ENCODE data around the gene PYROXD2.

Gene PYROXD2

GRCh38 chr10:98414932-98415730, at the start of gene PYROXD2:
TSS of gene PYROXD2 (minus strand) at chr10:98415182. CDS start at chr10:98415135, 47 bp downstream.
- peak; percentile 89 for DNase-seq (ENCODE audit: low spot score)

- no peak for DNase-seq (ENCODE audit: low spot score)
Observed at GRCh38 chr10:98463976-98464754, 49.2 kb upstream of the PYROXD2 start.

GRCh38 chr10:98463016-98463415, 48.0 kb upstream of the PYROXD2 start:
- no peak for DNase-seq (ENCODE audit: low spot score)

GRCh38 chr10:98461500-98461842, 46.5 kb upstream of the PYROXD2 start:
- DNase-seq (ENCODE audit: low spot score), result no peak

GRCh38 chr10:98460837-98461499, 46.0 kb upstream of the PYROXD2 start:
- DNase-seq (ENCODE audit: low spot score), result no peak

DNA sequence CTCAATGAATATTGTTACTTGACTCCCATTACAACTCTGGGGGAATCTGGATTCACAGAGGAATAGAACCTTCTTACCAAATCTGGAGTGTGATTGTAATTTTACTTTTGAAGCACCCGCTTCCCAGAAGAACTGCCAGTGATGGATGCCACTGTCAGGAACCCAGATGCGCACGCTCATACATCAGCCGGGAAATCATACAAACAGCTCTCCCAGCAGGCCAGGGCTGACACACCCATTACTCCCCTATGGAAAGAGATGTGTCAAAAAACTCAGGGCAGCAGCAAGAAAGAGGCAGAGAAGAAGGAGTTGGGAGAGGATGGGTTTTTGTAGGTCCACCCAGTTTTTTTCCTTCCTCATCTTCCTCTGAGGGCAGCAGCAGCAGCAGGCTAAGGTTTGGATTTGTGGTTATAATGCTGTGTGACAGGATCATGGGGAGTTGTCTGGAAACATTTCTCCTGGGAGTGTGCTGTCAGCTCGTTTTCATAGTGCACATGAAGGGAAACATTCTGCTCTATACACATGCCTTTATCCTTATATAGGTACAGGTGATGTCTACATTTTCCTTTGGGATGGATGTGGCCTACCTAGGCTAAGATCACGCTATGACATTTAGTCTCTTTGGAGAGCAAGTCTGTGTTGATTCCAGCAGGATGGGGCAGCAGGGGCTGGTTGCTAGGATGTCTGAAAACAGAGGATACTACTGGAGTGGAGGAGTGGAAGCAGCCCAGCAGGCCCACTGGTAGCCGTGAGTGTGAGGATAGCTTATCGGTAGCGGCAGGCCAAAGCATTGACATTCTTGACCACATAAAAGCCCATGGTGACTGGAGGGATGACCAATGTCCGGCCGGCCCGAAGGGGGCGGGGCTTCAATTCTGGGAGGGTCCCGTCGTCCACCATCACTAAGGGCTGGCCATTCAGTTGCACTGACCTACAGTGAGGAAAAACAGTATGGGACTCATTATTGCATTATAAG, 44.1 kb upstream of the PYROXD2 start:
- DNase-seq (ENCODE audit: low spot score), result no peak

DNA sequence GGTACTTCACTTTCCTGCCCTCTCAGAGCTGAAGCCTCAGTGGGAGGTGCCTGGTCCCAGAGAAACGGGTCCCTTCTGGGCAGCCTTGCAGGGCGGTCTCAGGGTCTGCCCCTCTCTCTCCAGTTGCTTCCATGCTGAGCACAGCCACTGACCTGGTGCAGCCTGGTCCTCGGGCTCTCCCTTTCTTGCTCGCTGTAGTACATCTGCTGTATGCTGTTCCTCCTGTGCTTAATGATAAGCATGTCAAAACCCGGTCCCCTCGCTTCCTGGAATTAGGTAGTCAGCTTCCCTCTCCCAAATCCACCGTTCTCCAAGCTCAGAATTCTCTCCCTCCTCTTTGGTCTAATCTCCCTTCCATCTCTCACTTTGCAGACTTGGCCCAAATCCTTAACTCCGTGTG, 42.7 kb upstream of the PYROXD2 start:
- no peak for DNase-seq (ENCODE audit: low spot score)

DNA sequence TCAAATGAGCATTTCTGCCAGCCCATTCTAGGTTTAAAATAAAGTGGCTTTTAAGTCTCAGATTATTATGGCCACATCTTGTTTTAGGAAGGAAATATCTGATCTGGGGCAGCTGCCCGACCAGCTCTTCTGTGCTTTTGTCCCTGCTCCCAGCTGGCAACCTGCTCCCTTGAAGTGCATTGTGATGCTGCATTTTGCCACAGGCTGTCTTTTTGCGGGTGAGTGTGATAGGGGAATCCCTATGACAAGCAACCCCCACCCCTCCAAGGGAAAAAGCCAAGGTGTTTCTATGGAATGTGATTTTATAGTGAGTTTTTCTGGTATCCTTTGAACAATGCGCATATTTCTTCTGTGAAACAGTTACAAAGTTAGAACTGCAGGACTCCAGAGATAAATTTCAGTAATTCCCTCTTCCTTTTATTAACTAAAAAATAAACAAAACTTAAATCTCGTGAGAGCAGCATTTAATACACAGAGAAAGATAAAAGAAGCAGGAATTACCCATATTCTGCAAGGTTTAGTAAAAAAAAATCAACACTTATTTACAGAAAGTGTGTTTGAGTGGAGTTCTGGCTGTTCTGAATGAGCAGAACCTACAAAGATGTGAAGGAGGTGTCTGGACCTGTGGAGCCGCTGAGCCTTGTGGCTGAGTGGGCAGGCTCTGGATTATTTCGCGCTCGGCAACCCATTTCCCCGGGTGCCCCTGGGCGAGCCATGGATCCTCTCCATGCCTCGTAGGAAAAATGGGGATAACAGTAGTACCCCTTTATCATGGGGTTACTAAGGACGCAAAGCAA, 41.9 kb upstream of the PYROXD2 start:
- no peak for DNase-seq (ENCODE audit: low spot score)

- no peak for DNase-seq (ENCODE audit: low spot score)
Observed at GRCh38 chr10:98456043-98456570, 41.1 kb upstream of the PYROXD2 start.

- no peak for DNase-seq (ENCODE audit: low spot score)
Observed at GRCh38 chr10:98453729-98454128, 38.7 kb upstream of the PYROXD2 start.

DNA sequence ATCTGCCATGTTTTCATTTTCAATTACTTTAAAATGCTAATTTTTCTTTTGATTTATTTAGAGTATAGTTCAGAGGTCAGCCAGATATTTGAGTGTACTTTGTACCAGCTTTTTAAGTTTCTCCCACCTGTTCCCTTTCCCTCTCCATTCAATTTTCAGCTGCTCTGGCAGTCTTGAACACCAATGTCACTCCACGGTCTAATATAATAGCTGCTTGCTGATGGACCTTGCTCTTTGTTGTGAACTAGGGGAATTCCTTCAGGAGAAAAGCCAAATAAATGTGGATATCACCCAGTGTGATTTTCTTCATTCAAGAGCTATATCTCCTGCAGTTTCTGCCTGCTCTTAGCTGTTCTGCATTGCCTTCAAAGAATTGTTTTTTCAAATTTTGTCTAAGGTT, 35.6 kb upstream of the PYROXD2 start:
- no peak for DNase-seq (ENCODE audit: low spot score)

DNA sequence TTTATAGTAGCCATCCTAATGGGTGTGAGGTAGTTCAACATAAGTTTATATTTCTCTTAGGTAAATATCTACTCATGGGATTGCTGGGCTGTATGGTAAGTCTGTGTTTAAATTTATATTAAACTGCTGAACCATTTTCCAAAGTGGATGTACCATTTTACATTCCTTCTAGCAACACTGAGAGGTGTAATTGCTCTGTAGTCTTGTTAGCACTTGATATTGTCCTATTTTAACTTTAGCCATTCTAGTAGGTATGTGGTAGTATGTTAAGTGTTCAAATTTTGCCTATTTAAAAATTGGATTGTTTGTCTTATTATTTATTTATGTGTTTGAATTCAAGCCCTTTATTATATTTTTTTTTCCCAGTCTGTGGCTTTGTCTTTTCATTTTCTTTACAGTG, 34.3 kb upstream of the PYROXD2 start:
- no peak for DNase-seq (ENCODE audit: low spot score)

- DNase-seq (ENCODE audit: low spot score), result peak; percentile 88
Observed at GRCh38 chr10:98446661-98447221, 31.8 kb upstream of the PYROXD2 start, which contains the start of gene HPS1. TSS of gene HPS1 (minus strand) at chr10:98446935. CDS start at chr10:98443240, 3,695 bp downstream.

DNA sequence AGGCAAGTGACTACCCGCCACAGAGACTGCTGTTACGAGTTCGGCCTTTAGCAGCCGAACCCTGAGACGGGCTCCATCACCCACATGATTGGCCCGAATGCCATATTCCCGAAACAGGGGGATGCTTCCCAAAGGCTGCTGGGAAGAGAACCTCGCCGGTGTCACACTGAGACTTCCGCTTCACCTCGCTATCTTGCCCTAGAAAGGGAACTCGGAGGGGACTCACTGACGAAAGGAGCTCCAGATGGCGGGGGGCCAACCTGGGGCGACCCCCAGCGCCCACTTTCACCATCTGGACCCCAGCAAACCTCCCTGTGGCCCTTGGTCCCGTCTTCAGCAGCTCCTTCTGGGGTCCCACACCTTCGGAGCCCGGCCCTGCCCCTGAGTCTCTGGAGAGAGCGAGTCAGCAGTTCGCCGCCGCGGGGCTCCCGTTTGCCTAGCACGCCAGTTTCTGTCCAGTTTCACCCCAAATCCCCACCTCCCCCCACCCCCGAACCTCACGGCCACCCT, 31.2 kb upstream of the PYROXD2 start:
- no peak for DNase-seq (ENCODE audit: low spot score)

- no peak for DNase-seq (ENCODE audit: low spot score)
Observed at GRCh38 chr10:98445200-98445812, 30.3 kb upstream of the PYROXD2 start.

- DNase-seq (ENCODE audit: low spot score), result no peak
Observed at GRCh38 chr10:98444314-98445006, 29.5 kb upstream of the PYROXD2 start.

GRCh38 chr10:98438715-98439114, 23.7 kb upstream of the PYROXD2 start:
- DNase-seq (ENCODE audit: low spot score), result no peak

- no peak for DNase-seq (ENCODE audit: low spot score)
Observed at GRCh38 chr10:98436704-98437103, 21.7 kb upstream of the PYROXD2 start.

- DNase-seq (ENCODE audit: low spot score), result no peak
Observed at GRCh38 chr10:98435178-98435577, 20.2 kb upstream of the PYROXD2 start.
